Anterior cingulate cortex (tissue), 58 donors: ENCODE measurements around the gene C9orf78.

Source experiments
- DNase-seq, 58 donors: peaks; one replicate each; lab custom pipeline; 2025; lab: John Stamatoyannopoulos, UW

Gene C9orf78

DNA sequence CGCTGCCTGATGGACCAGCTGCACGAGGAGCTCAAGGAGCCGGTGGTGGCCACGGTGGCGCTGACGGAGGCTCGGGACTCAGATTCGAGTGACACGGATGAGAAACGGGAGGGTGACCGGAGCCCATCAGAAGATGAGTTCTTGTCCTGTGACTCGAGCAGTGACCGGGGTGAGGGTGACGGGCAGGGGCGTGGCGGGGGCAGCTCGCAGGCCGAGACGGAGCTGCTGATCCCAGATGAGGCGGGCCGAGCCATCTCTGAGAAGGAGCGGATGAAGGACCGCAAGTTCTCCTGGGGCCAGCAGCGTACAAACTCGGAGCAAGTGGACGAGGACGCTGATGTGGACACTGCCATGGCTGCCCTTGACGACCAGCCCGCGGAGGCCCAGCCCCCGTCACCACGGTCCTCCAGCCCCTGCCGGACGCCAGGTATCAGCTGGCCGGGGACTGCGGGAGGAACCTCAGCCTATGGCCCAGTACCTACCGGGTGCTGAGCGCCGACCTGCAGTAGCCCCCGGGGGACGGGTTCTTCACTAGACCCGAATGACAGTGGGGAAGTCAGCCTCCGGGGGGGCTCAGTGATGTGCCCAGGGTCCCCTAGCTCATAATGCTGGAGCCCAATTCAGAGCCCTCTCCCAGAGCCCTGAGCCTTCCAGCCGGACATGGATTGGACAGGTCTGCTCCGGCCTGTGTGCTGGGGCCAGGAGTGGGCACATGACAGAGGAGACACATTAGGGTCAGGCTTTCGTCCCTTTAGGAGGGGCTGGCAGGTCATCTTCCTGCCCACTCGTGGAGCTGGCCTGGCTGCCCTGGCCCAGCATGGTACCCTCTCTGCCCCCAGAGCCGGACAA is 33.2 kb upstream of the C9orf78 start:
- DNase-seq, result no peak

DNA sequence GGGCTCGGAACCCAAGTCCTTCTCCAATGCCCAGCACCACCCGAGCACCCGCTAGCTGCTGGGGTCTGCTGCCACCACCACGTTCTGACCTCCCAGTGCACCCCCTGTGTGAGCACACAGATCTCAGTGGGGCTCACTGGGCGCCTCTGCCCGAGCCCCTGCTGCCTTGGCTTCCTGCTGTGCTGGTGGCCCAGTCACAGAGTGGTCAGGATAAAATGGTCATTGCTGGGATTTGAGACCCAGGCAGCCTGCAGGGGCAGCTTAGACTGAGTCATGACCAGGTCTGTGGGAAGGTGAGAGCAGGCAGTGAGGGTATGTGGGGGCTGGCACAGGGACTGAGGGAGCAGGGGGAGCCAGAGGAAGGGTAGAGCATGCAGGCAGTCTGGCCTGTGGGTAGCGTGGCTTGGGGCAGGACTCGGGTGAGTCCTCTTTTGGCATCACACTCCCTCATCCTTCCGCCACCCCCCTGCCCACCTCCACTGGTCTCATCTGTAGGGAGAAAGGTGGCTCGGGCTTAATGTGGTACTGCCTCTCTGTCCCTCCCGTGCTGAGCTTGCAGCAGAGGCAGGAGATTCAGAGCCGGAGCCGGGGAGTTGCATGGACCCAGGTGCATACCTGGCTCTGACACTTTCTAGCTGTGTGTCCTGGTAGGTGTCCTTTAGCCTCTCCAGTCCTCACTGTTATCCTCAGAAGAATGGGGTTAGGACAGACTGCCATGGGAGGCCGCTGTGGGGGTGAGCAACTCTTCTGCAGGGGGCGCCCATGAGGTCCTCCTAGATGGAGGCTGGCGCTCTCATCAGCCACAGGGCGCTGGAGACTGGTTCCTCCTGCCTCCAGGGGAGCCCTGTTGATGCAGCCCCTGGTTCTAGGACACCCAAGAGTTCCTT is 32.3 kb upstream of the C9orf78 start:
- no peak for DNase-seq

DNA sequence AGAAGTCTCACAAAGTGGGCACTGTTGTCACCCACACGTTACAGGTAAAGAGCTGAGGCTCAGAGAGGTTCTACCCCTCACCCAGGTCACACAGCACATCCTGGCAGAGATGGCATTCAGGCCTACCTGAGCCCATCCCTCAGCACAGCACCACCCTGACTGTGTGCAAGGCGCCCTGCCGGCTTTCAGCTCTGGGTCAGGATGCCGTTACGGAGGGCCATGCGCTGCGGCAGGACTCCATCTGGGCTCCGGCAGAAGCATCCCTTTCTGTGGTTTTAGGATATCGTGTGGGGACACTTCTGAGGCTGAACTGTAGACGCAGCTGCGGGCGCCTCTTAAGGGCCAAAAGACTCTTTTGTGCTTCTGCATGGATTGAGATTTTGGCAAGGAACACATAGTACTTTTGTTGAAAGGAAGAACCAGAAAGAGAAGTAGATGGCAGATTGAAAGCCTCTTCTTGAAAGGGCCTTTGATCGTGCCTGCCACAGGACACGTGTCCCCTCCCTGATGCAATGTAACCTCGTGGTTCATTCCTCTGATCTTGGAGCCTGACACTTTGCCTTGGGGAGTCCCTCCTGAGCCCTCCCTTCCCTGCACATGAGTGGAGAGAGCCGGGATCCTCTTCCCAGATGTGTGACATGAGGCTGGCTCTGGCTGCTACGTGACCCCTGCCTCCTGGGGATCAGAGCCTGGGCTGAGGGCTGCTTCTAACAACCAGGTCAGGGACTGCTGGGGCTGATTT is 31.5 kb upstream of the C9orf78 start:
- DNase-seq, result no peak

DNA sequence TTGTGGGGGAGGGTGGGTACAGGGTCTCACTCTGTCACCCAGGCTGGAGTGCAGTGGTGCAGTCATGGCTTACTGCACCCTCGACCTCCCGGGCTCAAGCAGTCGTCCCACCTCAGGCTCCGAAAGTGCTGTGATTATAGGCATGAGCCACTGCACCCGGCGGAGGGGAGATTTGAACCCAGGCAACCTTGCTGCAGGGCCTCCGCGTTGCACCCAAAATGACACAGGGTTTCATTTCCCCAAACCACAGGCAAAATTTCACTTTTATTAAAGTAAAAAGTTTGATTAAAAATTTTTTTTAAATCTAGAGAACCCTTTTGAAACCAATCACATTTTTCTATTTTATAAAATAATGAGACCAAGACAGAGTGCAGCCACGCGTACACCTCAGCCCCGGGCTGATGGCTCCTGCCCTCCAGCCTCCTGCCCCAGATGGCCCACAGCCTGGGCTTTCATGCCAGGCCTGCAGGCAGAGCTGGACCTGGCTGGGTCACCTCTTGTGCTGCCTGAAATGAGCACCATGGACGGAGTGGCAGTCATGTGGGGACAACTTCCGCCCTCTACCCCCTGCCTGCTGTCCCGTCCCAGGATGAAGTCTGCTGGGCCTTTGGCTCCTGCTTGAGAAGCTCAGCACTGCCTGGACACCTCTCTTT is 30.7 kb upstream of the C9orf78 start:
- DNase-seq, result no peak

DNA sequence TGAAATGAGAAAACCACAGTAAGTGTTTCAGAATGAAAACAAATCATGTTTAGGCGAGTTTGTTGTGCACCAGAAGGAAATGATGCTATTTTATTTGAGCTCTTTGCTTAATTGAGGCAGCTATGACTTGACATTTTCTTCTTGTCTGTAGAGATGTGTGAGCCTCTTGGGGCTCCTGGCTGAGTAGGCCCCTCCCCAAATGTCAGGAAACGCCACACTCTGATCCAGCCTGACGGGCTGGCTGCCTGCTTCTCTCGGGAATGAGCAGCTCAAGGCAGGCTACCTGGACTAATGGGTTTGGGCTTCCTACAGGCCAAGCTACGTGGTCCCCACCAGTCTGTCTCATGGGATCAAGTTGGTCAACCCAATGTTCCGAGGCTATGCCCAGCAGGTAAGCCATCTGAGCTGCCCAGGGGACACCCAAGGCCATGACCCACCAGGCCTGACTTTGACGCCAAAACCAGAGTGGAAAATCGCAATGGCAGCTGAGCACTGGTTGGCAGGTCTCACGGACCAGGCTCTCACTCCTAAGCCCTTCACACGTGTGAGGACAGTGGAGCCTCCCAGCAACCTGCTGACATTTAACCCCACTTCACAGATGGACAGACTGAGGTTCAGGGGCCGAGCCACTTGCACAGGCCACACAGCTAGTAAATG is 30.0 kb upstream of the C9orf78 start:
- no peak for DNase-seq

DNA sequence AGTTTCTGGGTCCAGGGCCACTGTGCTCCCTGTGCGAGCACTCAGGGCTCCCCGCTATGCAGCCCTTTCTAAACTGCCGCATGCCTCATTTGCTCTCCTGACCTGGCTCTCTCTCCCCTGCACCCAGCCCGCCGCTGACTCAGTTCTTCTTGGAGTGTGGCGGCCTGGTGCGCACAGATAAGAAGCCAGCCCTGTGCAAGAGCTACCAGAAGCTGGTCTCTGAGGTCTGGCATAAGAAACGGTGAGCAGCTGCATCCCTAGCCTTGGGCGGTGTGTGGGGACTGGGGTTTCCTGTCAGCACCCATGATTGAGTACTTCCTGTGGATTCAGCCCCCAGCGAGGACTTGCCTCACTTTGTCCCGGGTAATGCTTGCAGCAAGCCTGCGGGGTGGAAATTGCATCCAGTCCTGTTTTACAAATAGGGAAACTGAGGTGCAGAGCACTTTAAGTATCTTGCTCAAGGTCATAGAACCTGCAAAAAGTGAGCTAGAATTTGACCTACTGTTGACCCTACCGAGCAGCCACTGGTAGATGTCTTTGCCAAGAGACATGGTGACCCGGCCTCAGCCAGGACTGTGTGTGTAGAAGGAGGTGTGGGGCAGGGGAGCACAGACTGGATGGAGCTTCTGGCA is 28.1 kb upstream of the C9orf78 start:
- no peak for DNase-seq

DNA sequence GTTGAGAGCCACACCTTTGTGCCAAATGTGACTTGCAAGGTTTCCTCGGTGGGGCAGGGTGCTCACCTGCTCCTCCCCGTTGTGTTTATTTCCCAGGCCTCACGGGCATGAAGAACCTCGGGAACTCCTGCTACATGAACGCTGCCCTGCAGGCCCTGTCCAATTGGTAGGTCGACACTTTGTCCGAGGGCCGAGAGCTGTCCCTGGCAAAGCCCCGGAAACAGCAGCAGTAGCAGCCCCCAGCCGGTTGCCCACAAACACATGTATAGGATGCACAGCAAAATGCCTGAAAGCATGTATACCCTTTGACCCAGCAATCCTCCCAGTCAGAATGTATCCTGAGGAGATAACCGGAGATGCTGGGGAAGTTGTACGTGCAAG is 26.4 kb upstream of the C9orf78 start:
- no peak for DNase-seq

DNA sequence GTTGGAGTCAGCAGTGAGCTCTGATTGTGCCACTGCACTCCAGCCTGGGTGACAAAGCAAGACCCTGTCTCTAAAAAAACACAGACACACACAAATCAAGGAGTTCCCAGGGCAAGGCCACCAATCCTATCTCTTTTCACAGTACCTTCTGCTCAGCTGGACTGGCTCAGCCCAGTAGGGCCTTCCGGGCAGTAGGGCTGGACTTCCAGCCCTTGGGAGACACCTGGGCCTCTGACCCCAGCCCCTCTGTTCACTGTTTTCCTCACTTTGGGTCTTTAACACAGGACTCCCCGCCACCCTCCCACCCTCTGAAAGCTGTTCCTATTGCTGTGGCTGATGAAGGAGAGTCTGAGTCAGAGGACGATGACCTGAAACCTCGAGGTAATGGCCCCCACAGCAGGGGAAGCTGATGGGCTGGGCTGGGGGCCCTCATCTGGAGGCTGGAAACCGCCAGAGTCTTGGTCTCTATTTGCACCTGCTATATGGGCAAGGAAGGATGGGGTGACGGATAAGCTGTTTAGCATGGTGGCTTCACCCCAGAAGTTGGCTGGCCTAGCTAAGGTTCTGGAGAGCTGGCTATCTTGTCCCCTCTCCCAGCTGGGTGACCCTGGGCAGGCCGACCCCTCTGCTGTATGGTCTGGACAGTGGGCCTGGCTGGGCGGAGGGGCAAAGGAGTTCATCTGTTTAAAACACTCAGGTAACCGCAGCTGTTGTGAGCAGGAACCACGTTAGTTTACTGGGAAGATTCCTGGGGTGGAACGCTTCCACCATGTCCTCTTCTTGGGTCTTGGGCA is 25.8 kb upstream of the C9orf78 start:
- no peak for DNase-seq

DNA sequence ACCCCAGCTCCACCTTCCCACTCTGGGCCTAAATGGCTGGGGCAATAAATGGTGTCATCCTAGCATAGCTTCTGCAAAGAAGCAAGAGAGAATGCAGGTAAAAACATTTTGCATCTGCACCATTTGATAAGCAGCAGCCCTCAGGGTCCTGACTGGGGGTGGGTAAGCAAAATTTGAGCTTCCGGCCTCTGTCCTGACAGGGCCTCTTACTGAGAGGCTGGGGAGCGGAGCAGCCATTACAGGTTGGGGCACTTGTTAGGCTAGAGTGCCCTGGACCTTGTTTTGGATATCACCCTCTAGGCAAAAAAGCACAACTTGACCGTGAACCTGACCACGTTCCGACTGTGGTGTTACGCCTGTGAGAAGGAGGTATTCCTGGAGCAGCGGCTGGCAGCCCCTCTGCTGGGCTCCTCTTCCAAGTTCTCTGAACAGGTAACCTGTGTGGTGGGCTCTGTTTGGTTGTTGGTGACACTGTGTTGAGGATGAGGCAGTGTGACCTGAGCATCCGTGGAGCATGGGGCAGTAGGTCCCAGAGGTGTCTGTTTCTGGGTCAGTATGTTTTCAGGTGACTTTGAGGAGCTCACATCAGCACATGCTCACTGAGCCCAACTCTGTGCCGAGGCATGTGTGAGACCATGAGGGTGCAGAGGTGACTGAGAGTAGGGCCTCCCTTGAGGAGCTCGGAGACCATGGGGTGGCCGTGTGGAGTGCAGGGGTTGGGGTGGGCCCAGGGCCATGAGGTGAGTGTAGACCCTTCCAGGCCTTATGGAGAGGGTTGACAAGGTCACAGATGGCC is 23.3 kb upstream of the C9orf78 start:
- DNase-seq, result no peak

DNA sequence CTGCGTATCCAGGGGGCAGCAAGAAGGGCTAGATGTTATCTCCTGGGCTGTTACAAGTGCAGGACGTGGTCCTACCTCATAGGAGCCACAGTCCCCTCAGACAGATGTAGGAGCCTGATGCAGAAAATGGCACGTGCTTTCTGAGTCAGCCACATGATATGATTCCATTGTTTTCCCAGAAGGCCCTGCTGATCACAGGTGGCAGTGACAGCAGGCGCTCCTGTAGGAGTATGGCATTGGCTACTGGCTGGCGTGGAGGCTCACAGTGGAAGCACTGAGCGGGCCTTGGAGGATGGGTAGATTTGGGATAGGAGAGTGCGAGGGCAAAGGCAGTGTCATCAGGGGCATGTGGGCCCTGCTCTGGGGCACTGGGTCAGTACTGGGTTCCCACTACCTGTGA is 22.1 kb upstream of the C9orf78 start:
- DNase-seq, result no peak

DNA sequence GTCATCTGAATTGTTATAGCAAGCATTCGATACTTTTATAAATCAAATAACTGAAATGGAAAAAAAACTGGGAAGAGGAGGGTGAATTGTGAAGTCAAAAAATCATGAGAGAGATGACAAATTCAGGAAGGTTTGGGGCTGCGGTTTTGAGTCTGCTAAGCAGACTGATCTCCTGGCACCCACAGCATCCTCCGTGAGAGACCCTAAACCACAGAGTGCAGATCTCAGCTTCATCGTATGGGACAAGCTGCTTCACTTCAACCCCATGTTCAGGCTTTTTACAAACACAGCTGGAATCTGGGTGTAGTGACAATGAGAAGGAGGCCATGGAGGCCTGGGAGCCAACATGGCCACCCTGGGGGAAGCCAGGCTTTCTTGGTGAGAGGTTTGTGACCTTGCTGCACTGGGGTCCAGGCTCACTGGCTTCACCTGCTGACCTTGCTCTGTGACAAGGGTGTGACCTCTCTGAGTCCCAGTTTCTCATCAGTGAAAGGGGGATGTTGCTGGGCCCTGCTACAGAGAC is 19.6 kb upstream of the C9orf78 start:
- DNase-seq, result no peak

DNA sequence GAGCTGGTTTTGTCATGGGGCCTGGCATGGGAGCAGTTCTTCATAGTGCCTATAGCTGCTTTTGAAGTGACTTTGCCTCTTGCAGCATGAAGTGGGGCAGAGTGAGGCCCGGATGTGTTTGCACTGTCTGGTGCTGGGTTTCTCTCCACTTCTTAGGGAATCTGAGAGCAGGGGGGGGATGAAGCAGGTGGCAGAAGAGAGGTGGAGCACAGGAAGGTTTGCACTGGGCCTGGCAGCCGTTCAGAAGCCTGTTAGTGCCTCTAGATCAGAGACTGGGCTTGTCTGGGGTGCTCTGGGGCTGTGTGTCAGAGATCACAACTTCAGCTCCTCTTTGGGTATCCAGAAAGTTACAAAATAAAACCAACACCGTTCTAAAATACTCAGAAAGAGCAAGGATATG is 18.5 kb upstream of the C9orf78 start:
- DNase-seq, result no peak

DNA sequence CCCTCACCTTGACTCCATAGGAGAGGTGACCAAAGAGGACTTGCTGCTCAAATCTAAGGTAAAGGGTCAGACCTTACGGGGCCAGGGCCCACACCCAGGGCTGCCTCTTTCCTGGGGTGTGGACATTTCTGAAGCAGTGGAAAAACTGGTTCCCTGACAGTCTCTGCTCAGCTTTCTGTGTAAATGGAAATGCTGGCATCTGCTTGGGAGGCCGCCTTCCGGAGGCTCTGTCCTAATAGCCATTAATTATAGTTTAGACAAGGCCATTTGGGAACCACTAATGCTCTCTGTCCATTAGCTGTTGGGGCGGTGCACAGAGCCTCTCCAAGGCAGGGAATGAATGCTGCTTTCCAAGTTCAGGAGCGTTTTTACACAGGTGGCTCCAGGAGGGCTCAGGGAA is 17.5 kb upstream of the C9orf78 start:
- DNase-seq, result no peak

DNA sequence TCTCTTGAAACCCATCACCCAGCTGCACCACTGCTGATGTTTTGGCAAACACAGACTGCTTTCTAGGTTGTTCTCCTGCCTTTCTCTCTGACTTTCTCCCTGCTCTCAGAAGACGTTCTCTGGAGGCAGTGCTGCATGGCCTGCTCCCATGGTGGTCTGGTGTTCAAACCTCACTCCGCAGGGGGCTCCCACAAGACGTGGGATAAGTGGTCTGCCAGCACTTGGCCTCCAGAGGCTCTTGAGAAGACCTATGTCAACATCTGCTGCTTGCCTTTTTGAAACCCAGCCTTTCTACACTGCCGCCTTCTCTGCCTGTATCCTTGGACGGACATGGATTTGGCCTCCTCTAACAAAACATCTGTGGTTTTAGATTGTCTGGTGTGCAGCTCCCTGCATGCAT is 16.7 kb upstream of the C9orf78 start:
- DNase-seq, result no peak

DNA sequence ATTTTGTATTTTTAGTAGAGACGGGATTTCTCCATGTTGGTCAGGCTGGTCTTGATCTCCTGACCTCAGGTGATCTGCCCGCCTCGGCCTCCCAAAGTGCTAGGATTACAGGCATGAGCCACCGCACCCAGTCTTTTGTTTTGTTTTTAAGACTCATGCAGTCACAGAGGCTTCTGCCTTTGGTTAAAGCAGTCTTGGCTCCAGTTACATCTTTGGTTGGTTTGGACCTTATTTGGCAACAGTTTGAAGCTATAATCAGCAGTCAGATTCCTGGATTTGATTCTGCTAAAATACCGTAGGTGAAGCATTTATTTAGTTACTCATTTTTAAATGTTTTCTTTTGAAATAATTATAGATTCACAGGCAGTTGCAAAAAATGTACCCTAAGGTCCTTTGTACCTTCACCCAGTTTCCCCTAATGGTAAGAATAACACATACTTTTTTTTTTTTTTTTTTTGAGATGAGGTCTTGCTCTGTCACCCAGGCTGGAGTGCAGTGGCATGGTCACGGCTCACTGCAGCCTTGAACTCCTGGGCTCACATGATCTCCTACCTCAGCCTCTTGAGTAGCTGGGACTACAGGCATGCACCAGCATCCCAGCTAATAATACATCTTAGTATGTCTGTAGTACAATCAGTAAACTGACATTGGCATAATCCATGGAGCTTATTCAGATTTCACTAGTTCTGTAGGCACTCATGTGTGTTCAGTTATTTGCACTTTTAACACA is 15.9 kb upstream of the C9orf78 start:
- no peak for DNase-seq

DNA sequence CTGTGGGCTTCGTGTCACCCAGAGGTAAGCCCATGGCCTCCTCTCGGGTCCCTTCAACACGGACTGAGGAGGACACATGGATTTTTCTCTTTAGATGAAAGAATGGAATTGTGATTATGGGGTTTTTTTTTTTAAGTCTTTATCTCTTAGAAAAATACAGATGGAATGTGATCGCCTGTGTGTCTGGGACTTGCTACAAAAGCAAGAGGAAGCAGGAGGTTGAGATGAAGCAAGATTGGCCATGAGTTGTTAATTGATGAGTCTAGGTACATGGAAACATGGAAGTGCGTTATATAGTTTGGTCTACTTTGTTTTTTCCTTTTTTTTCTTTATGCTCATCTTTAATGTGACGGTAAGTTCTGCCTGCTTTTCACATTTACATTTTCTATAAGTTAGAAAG is 14.8 kb upstream of the C9orf78 start:
- no peak for DNase-seq
